Measurements from ENCODE around the gene PALLD.

Gene PALLD

DNA sequence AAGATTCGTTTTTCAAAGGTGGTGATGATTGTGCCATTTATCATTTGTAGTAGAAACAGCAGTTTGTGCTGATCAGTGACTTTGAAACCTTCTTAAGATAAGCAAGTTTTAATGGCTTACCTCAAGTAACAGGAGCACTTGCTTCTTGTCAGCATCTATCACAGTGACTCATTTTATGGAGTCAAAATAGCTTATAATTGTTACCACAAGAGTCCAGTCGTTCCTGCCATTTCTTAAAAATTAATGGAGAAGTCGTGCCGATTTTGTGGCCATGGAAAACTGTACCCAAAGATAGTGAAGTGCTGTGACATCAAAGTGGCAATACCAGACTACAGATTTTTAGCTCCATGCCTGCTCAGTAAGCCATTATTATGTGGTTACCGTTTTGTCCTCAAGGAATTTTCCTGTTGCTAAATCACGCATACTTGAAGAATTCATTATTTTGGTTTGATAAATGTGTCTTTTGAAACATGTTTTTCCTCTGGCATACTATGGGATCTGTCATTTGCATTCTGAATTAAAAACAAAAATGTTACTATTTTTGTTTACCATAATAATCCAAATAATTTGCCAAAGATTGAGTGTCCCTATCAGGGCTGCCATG, 383.3 kb downstream of the PALLD start:
- DNase-seq (ENCODE audit: extremely low read depth in 1 of 2, low read depth in 1 of 2): no peak

DNA sequence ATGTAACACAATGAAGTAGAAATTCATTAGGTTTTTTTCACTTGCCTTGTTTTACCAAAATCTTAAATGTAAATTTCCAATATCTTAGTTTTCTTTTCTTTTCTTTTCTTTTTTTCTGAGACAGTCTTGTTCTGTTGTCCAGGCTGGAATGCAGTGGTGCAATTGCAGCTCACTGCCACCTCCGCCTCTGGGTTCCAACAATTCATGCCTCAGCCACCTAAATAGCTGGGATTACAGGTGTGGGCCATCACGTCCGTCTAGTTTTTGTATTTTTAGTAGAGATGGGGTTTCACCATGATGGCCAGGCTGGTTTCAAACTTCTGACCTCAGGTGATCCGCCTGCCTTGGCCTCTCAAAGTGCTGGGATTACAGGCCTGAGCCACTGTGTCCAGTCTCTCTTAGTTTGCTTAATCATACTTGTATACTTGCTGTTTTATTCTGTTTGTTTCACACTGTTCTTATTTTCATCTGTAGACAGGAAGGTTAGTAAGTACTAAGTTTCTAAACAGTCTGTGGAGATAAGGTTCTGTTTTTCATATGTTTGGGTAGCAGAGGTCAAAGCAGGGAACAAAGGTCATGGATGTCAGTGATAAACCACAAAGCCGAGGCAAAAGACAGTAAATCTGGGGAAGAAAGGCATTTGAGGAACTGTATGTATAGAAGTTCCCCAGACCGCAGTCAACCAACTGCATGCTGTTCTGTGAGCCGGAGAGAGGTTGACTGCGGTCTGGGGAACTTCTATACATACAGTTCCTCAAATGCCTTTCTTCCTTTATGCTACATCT, 384.2 kb downstream of the PALLD start:
- no peak for DNase-seq (ENCODE audit: extremely low read depth in 1 of 2, low read depth in 1 of 2)

DNA sequence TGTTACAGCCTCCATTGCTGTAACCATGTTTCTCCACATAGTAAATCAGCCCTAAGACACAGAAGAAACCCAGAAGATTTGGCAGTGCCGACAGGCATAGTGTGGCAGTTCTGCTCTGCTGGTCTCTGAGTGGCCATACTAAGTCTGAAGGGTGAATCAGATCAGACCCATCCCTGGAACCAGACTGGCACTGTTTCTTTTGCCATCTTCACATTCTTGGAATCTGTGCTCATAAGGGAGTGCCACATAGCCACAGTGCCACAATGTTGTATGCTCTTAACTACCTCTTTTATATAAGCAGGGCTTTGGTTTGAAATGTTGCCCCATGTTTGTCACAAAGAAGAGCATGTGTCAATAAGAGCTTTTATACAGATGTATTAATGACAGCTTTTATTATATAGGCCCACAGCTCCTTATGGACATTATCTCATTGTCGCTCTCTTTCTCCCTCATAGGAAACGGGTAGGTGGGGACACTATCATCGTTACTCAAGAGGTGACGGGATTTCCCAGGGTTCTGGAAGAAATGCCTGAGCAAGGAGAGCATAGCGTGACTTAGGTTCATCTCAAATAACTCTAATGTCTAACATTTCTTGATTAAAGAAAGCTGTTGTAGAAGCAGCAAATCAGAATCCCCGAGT, 385.0 kb downstream of the PALLD start:
- DNase-seq (ENCODE audit: extremely low read depth in 1 of 2, low read depth in 1 of 2): no peak

DNA sequence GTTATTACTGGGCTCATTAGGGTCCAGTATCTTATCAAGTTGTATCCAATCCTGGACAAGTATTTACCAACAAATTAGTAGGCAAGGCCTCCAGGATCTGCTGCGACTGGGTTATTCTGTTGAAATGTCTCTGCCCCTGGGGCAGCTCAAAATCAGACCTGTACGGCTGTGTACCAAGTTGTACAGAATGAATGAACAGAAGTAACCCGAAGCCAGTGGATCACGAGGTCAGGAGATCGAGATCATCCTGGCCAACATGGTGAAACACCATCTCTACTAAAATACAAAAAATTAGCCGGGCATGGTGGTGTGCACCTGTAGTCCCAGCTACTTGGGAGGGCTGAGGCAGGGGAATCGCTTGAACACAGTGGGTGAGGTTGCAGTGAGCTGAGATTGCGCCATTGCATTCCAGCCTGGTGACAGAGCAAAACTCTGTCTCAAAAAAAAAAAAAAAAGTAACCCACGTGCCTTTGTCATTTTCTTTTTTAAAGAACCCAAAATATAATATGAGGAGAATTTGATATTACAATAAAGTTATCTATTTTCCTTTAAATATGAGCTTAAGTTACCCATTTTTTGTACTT, 385.9 kb downstream of the PALLD start:
- DNase-seq (ENCODE audit: extremely low read depth in 1 of 2, low read depth in 1 of 2): no peak

DNA sequence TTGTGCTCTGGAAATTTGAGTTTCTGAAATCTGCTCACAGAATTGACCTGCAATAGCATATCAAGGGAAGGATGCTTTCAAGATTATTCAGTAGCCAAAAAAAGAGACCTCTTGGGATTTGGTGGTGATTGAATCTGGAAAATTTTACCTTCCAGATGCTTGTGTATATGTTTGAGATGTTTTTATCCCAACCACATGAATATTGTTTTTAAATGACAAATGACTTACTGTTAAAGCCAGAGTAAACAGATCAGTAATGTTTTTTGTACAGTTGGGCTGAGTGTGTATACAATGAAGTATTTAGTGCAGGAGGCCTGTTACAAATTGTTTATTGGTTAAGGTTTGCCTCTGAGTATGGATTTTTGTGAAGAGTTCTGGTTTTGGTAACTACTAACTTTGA, 386.7 kb downstream of the PALLD start:
- DNase-seq (ENCODE audit: extremely low read depth in 1 of 2, low read depth in 1 of 2): no peak

DNA sequence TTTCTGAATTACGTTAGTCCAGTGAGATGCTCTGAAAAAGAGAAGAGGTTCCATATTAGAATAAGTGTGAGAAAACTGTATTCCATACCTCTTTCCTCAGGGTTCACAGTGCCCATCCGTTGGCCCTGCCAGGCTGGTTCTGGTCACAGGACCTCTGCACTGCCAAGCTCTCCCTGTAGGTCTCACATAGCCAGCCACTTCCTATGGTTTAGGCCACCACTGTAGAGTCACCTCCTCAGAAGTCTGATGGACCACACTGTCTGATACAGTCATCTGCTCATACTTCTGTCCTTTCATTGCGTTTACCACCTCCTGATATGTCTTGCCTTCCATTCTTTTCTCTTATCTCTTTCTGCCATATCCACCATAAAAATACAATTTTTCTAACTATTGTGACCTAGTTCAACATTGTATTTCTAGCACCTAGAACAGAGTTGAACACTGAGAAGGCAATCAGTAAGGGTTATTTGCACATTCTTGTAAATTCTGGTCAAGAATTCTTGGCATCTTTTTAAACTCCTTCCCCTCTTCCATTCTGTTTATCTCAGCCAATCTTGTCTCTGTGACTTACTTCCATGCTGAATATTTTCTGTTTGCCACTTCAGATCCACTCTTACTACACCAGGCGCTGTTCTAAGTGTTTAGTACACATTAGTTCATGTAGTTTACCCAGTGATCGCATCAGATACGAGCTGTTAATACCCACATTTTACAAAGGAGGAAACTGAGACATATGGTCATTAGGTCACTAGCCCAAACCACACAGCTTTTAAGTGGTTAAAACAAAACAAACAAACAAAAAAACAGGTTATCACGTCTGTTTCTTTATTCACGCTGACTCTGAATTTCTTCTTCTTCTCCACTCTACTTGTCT, 387.6 kb downstream of the PALLD start:
- DNase-seq (ENCODE audit: extremely low read depth in 1 of 2, low read depth in 1 of 2): no peak

DNA sequence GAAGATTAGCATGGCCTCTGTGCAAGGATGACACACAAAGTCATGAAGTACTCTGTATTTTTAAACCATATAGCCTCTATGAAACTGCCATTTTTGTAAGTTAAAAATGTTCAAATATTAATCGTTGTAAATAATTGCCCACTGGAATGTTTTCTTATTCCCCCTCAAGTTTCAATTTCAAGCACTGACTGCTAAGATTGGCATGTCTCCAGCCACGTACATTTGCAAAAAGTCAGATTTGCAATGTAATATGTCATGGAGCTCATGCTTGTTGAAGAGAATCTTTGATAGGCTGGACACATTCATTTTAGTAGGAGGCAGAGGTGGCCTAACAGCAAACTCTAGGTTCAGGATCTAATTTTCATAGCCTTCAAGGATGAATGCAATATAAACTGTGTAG, 388.5 kb downstream of the PALLD start:
- no peak for DNase-seq (ENCODE audit: extremely low read depth in 1 of 2, low read depth in 1 of 2)

DNA sequence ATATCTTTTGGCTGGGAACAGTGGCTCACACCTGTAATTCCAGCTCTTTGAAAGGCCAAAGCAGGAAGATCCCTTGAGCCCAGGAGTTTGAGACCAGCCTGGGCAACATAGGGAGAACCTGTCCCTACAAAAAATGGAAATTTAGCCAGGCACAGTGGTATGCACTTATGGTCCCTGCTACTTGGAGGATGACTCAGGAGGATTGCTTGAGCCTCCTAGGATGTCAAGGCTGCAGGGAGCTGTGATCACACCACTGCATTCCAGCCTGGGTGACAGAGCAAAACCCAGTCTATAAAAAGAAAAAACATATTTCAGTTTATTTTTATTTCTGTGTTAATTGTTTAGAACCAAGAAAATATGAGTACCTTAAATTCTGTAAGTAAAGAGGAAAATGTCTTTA, 389.5 kb downstream of the PALLD start:
- no peak for DNase-seq (ENCODE audit: extremely low read depth in 1 of 2, low read depth in 1 of 2)

DNA sequence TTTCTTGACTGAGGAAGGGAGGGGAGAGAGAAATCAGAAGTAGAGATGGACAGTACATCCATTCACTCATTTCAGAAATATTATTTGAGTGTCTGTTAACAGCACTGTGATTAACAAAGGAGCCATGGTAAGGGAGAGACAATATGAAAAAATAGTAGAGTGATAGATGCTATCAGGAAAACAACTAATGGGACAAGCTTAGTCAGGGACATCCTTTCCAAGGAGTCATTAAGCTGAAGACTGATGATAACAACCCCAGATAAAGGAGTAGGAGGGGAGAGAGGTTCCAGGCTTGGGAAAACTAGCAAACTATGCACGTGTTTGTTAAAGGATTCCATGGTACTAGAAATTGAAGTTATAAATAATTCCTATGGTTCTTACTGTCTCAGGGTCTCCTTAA, 391.0 kb downstream of the PALLD start:
- no peak for DNase-seq (ENCODE audit: extremely low read depth in 1 of 2, low read depth in 1 of 2)

DNA sequence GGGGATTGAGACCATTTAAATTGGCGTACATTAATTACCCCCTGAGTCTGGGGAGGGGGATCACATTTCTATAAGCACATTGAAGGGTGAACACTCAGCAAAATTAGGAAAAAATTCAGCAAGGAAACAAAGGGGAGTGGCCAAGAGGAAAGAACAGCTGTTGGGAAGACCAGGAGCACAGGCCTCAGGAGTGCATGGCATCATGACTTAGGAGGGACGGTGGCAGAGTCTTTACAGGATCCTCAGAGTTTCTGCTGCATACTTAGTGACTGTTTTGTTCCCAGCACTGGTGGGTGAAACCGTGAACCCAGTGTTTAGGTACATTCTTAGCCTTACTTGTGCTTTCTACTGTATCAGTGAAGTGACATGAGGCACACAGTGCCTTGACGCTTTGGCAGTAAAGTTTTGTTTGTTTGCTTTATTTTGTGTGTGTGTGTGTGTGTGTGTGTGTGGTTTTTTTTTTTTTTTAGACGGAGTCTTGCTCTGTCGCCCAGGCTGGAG, 391.9 kb downstream of the PALLD start:
- no peak for DNase-seq (ENCODE audit: extremely low read depth in 1 of 2, low read depth in 1 of 2)

DNA sequence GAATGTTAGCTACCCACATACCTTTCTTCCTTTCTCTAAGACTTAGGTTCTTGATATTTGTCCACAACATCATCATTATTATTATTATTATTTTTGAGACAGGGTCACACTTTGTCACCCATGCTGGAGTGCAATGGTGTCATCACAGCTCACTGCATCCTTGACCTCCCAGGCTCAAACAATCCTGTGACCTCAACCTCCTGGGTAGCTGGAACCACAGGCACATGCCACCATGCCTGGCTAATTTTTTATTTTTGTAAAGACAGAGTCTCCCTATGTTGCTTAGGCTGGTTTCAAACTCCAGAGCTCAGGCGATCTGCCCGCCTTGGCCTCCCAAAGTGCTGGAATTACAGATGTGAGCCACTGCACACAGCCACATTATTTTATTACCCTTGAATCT, 394.2 kb downstream of the PALLD start:
- DNase-seq (ENCODE audit: extremely low read depth in 1 of 2, low read depth in 1 of 2): no peak

DNA sequence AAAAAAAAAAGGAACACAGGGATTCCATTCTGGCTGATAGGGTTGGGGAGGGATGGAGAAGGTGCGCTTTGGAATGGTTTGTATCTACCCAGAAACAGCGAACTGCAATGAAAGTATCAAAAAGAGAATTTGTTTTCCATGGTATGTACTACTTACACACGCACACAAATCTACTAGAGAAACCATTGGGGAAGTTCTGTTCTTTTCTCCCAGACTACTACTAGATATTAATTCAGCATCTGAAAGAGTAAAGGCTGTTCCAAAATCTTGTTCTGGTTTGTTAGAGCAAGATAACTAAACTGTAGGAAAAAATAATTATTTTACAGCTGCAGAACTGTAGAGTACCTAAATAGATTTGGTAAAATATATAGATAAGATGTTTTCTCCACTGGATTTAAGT, 394.8 kb downstream of the PALLD start:
- no peak for DNase-seq (ENCODE audit: extremely low read depth in 1 of 2, low read depth in 1 of 2)

DNA sequence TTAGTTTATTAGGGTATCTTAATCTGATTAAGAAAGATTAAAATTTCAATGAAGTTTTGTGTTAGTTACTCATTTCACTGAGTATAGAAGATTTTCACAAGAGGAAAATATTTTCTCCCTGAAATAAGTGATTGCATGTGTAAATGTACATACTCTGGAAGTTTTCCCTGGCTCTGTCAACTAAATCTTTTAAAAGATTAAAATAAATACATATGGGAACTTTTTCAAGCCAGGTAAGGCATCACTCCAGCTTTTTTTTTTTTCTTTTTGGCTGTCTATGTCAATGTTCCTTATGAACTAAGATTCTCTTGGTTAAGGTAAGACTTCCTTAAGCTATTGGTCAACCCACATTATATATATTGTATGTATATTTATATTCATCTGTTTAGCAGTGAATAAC, 395.6 kb downstream of the PALLD start:
- no peak for DNase-seq (ENCODE audit: extremely low read depth in 1 of 2, low read depth in 1 of 2)

DNA sequence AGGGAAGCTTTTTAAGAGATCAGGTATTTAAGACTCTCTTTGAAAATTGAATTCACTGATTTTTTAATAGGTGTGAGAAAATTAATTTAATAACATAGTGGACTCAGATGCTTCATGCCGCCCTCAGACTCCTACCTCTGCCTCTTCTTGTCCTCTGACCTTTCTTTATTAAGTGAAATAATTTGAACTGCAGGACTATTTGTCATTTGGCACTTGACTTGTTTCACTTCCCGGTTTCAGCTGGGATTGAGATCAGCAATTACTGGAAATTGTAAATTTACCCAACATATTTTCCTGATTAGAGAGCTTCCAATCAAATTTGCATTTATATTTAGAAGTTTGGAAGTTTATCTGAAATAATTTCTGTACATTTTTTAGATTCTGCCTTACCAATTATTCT, 396.4 kb downstream of the PALLD start:
- DNase-seq (ENCODE audit: extremely low read depth in 1 of 2, low read depth in 1 of 2): no peak

DNA sequence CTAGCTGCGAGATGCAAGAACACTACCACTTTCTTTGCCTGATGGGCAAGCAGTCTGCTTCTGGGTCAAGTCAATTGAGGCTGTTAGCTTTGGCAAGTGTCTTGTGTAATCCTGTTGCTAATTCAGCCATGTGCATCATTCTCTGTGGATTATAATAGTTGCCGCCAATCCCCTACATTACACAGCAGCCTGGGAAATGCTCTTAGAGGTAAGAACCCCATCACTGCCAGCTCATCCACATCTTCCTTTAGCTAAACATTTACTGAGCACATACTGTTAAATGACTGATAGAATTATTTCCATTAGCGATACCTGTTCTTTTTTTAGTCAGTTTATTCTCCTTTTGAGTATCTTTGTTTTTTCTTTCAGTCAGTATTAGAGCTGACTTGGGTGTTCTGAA, 397.0 kb downstream of the PALLD start:
- no peak for DNase-seq (ENCODE audit: extremely low read depth in 1 of 2, low read depth in 1 of 2)

DNA sequence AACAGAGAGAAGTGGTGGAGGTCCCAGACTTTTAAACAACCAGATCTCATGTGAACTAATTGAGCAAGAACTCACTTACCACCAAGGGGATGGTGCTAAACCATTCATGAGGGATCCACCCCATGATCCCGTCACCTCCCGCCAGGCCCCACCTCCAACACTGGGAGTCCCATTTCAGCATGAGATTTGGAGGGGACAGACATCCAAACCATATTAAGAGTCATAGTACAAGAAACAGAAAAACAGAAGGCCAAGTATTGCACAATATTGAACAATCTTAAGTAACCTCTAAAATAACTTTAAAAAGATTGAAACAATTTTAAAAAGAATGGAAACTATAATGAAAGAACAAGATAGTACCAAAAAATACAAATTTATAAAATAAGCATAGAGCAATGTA, 403.2 kb downstream of the PALLD start:
- DNase-seq (ENCODE audit: extremely low read depth in 1 of 2, low read depth in 1 of 2): no peak

DNA sequence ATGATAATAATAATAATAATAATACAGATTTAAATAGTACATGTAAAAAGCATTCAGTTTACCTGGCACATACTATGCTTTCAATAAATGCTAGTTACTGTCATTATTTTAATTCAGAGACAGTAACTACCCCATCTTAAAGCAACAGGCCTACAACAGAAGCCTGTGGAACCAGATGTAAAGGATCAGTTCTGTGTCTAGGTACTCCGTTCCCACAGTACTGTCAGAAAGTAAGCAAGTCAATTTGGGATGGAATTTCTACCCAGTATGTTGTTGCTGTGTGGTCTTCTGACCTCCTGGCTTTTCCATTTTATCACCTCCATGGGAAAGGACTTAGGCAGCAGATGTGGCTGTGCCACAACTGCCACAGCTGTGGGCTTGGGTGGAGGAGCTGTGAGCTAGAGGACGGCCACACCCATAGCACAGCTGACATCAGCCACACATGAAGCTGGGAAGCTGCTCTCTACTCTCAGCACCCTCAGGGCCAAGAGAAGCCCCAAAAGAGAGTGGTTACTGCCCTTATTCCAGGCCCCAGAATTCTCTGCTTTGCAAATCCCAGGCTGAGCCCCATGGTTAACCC, 410.4 kb downstream of the PALLD start:
- DNase-seq (ENCODE audit: extremely low read depth in 1 of 2, low read depth in 1 of 2): no peak

DNA sequence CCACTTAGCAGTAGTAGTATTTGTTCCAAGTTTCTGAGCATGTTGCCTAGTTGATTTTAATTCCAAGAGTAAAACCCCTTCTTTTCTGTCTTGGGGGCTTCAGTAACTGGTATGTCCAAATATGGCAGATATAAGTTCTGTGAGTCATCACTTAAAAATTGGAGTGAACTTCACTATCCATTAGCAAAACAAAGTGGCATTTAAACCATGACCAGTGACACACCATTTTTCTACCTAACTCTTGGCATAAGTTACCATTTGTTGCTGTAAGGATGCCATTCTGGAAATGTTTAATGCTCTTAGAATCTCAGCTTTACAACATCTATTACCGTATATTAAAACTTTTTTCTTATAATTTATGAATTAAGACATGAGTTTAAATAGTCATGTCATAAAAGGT, 411.2 kb downstream of the PALLD start:
- no peak for DNase-seq (ENCODE audit: extremely low read depth in 1 of 2, low read depth in 1 of 2)

DNA sequence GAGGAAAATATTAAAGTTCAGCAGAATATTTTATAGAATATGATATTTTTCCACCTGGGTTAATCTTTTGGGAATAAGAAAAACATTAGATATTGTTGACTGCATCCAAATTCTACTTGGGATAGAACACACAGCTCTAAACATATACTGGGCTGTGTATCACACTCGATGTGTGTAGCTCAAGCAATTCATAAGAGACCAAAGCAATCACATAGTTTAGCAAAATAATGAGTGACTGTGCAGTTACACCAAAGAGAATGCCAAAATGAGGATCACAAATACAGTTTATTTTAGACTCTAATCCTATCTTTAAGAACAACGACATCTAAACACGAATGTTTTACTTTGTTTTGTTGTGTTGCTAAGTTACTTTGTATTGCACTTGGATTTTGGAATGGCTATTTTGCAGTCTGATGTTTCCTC, 412.0 kb downstream of the PALLD start:
- DNase-seq (ENCODE audit: extremely low read depth in 1 of 2, low read depth in 1 of 2): no peak

DNA sequence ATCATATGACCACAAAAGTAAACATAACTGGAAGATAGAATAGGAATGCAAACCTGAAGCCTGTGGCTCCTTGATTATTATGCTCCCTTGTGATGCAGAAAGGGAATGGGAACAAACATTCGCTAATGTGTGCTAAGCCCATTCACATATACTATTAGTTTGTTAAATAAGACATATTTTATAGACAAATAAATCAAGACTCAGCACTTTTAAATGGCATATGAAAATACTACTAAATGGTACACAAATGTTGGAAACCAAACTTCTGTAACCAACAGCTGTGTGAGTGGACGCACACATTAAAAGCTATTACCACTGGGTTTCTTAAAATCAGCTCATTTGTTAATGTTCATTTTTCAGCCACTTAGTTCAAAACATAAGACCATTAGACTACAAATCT, 417.2 kb downstream of the PALLD start:
- no peak for DNase-seq (ENCODE audit: extremely low read depth in 1 of 2, low read depth in 1 of 2)
